ENCODE measurements around the gene RFX7.

Gene RFX7

GRCh38 chr15:56228854-56229253, 14.8 kb downstream of the RFX7 start:
- H2BK120ac ChIP-seq (ENCODE audit: low read depth, low read length): no peak overlapping the region
- H2BK12ac ChIP-seq (ENCODE audit: low read length): no peak overlapping the region
- H3K4ac ChIP-seq (ENCODE audit: low read length): no peak overlapping the region
- H4K8ac ChIP-seq (ENCODE audit: low read depth, low read length): no peak overlapping the region
- H3K4me3 ChIP-seq (ENCODE audit: low read length in 2 of 2): no peak overlapping the region
- H3K36me3 ChIP-seq (replicated peaks in 1 of 2; ENCODE audit: control insufficient read depth in 2 of 2, insufficient read depth in 2 of 2, low read length in 2 of 2): peaks cover 17 to 91% of the 10 kb centered on the region in 2 donors
- no peak overlapping the region for H2BK5ac ChIP-seq (ENCODE audit: low read length)
- H4K91ac ChIP-seq (ENCODE audit: low read depth, low read length, poor library complexity): no peak overlapping the region
- H3K9me3 ChIP-seq (replicated peaks in 1 of 2; ENCODE audit: control insufficient read depth in 2 of 2, insufficient read depth in 1 of 2, low read depth in 1 of 2, low read length in 2 of 2): peaks cover 16 to 88% of the 10 kb centered on the region in 2 donors
- no peak overlapping the region for H2AFZ ChIP-seq (ENCODE audit: low read length)
- H3K27ac ChIP-seq (replicated peaks; ENCODE audit: low read length): no peak overlapping the region
- no peaks in the 10 kb centered on the region for H3K79me1 ChIP-seq (ENCODE audit: low read depth, low read length)
- H3K14ac ChIP-seq (ENCODE audit: low read length): no peak overlapping the region
- H3K9ac ChIP-seq (ENCODE audit: low read depth, low read length, poor library complexity): no peak overlapping the region
- no peak overlapping the region for H3K4me2 ChIP-seq (ENCODE audit: insufficient read depth, low read length, poor library complexity, severe bottlenecking)
- H2AK5ac ChIP-seq (ENCODE audit: low read depth, low read length): no peak overlapping the region
- no peak for DNase-seq (ENCODE audit: low spot score)
- H3K23ac ChIP-seq (ENCODE audit: low read depth, low read length, poor library complexity): no peak overlapping the region
- H3K18ac ChIP-seq (ENCODE audit: low read length): no peak overlapping the region
- H3K4me1 ChIP-seq (ENCODE audit: control insufficient read depth in 2 of 2, insufficient read depth in 1 of 2, low read depth in 1 of 2, low read length in 2 of 2): no peaks in the 10 kb centered on the region
- H3K27me3 ChIP-seq (ENCODE audit: control insufficient read depth in 3 of 3, insufficient read depth in 3 of 3, low read depth in 1 of 3, low read length in 3 of 3): no peaks in the 10 kb centered on the region
- no peak overlapping the region for H2BK15ac ChIP-seq (ENCODE audit: low read length)

- no peak overlapping the region for H3K14ac ChIP-seq (ENCODE audit: low read length)
- H4K91ac ChIP-seq (ENCODE audit: low read depth, low read length, poor library complexity): no peak overlapping the region
- no peak overlapping the region for H4K8ac ChIP-seq (ENCODE audit: low read depth, low read length)
- H3K9me3 ChIP-seq (replicated peaks in 1 of 2; ENCODE audit: control insufficient read depth in 2 of 2, insufficient read depth in 1 of 2, low read depth in 1 of 2, low read length in 2 of 2): peaks cover 16 to 88% of the 10 kb centered on the region in 2 donors
- no peak overlapping the region for H3K9ac ChIP-seq (ENCODE audit: low read depth, low read length, poor library complexity)
- H3K79me1 ChIP-seq (ENCODE audit: low read depth, low read length): no peaks in the 10 kb centered on the region
- H3K18ac ChIP-seq (ENCODE audit: low read length): no peak overlapping the region
- H2BK12ac ChIP-seq (ENCODE audit: low read length): no peak overlapping the region
- H3K27me3 ChIP-seq (ENCODE audit: control insufficient read depth in 3 of 3, insufficient read depth in 3 of 3, low read depth in 1 of 3, low read length in 3 of 3): no peaks in the 10 kb centered on the region
- H3K27ac ChIP-seq (replicated peaks; ENCODE audit: low read length): no peak overlapping the region
- no peak overlapping the region for H2AFZ ChIP-seq (ENCODE audit: low read length)
- H2BK120ac ChIP-seq (ENCODE audit: low read depth, low read length): no peak overlapping the region
- no peak overlapping the region for H3K4ac ChIP-seq (ENCODE audit: low read length)
- H2BK5ac ChIP-seq (ENCODE audit: low read length): no peak overlapping the region
- H3K36me3 ChIP-seq (replicated peaks in 1 of 2; ENCODE audit: control insufficient read depth in 2 of 2, insufficient read depth in 2 of 2, low read length in 2 of 2): peaks cover 15 to 91% of the 10 kb centered on the region in 2 donors
- no peak overlapping the region for H3K4me3 ChIP-seq (ENCODE audit: low read length in 2 of 2)
- H3K4me2 ChIP-seq (ENCODE audit: insufficient read depth, low read length, poor library complexity, severe bottlenecking): no peak overlapping the region
- no peak overlapping the region for H3K23ac ChIP-seq (ENCODE audit: low read depth, low read length, poor library complexity)
- H2BK15ac ChIP-seq (ENCODE audit: low read length): no peak overlapping the region
- H3K4me1 ChIP-seq (ENCODE audit: control insufficient read depth in 2 of 2, insufficient read depth in 1 of 2, low read depth in 1 of 2, low read length in 2 of 2): no peaks in the 10 kb centered on the region
- no peak overlapping the region for H2AK5ac ChIP-seq (ENCODE audit: low read depth, low read length)
- no peak for DNase-seq (ENCODE audit: low spot score)
Observed at GRCh38 chr15:56228352-56228751, 15.3 kb downstream of the RFX7 start.

- Histone ChIP-seq H3K9me3 (replicated peaks in 1 of 2; ENCODE audit: control insufficient read depth in 2 of 2, insufficient read depth in 1 of 2, low read depth in 1 of 2, low read length in 2 of 2) (peaks cover 21 to 88% of the 10 kb centered on the region in 2 donors), H2AFZ (ENCODE audit: low read length) (no peak overlapping the region), H3K14ac (ENCODE audit: low read length) (no peak overlapping the region), H3K4me1 (ENCODE audit: control insufficient read depth in 2 of 2, insufficient read depth in 1 of 2, low read depth in 1 of 2, low read length in 2 of 2) (no peaks in the 10 kb centered on the region), H2AK5ac (ENCODE audit: low read depth, low read length) (no peak overlapping the region), H3K27me3 (ENCODE audit: control insufficient read depth in 3 of 3, insufficient read depth in 3 of 3, low read depth in 1 of 3, low read length in 3 of 3) (no peaks in the 10 kb centered on the region), H3K18ac (ENCODE audit: low read length) (no peak overlapping the region), H3K36me3 (replicated peaks in 1 of 2; ENCODE audit: control insufficient read depth in 2 of 2, insufficient read depth in 2 of 2, low read length in 2 of 2) (peaks cover 18 to 91% of the 10 kb centered on the region in 2 donors), H3K4me2 (ENCODE audit: insufficient read depth, low read length, poor library complexity, severe bottlenecking) (no peak overlapping the region), H3K79me1 (ENCODE audit: low read depth, low read length) (no peaks in the 10 kb centered on the region), H3K9ac (ENCODE audit: low read depth, low read length, poor library complexity) (no peak overlapping the region), H2BK120ac (ENCODE audit: low read depth, low read length) (no peak overlapping the region), H3K4me3 (ENCODE audit: low read length in 2 of 2) (no peak overlapping the region), H4K91ac (ENCODE audit: low read depth, low read length, poor library complexity) (no peak overlapping the region), H2BK15ac (ENCODE audit: low read length) (no peak overlapping the region), H2BK5ac (ENCODE audit: low read length) (no peak overlapping the region), H3K27ac (replicated peaks; ENCODE audit: low read length) (no peak overlapping the region), H3K4ac (ENCODE audit: low read length) (no peak overlapping the region), H4K8ac (ENCODE audit: low read depth, low read length) (no peak overlapping the region), H3K23ac (ENCODE audit: low read depth, low read length, poor library complexity) (no peak overlapping the region), H2BK12ac (ENCODE audit: low read length) (no peak overlapping the region)
- no peak for DNase-seq (ENCODE audit: low spot score)
- WGBS, 2 donors (ENCODE audit: extremely low coverage in 2 of 2, insufficient read length in 2 of 2, insufficient replicate concordance in 1 of 2): no CpG with 5 or more reads among the region's 2 CpGs
Observed at GRCh38 chr15:56227780-56228179, 15.9 kb downstream of the RFX7 start.

- Histone ChIP-seq H3K79me1 (ENCODE audit: low read depth, low read length) (no peaks in the 10 kb centered on the region), H2AK5ac (ENCODE audit: low read depth, low read length) (no peak overlapping the region), H3K4me1 (ENCODE audit: control insufficient read depth in 2 of 2, insufficient read depth in 1 of 2, low read depth in 1 of 2, low read length in 2 of 2) (no peaks in the 10 kb centered on the region), H2AFZ (ENCODE audit: low read length) (no peak overlapping the region), H4K91ac (ENCODE audit: low read depth, low read length, poor library complexity) (no peak overlapping the region), H3K9ac (ENCODE audit: low read depth, low read length, poor library complexity) (no peak overlapping the region), H2BK120ac (ENCODE audit: low read depth, low read length) (no peak overlapping the region), H3K14ac (ENCODE audit: low read length) (no peak overlapping the region), H2BK5ac (ENCODE audit: low read length) (no peak overlapping the region), H3K9me3 (replicated peaks in 1 of 2; ENCODE audit: control insufficient read depth in 2 of 2, insufficient read depth in 1 of 2, low read depth in 1 of 2, low read length in 2 of 2) (peaks cover 20 to 88% of the 10 kb centered on the region in 2 donors), H3K23ac (ENCODE audit: low read depth, low read length, poor library complexity) (no peak overlapping the region), H3K4ac (ENCODE audit: low read length) (no peak overlapping the region), H3K27ac (replicated peaks; ENCODE audit: low read length) (no peak overlapping the region), H3K18ac (ENCODE audit: low read length) (no peak overlapping the region), H2BK15ac (ENCODE audit: low read length) (no peak overlapping the region), H4K8ac (ENCODE audit: low read depth, low read length) (no peak overlapping the region), H3K36me3 (replicated peaks in 1 of 2; ENCODE audit: control insufficient read depth in 2 of 2, insufficient read depth in 2 of 2, low read length in 2 of 2) (peaks cover 17 to 90% of the 10 kb centered on the region in 2 donors), H3K4me3 (ENCODE audit: low read length in 2 of 2) (no peak overlapping the region), H3K4me2 (ENCODE audit: insufficient read depth, low read length, poor library complexity, severe bottlenecking) (no peak overlapping the region), H3K27me3 (ENCODE audit: control insufficient read depth in 3 of 3, insufficient read depth in 3 of 3, low read depth in 1 of 3, low read length in 3 of 3) (no peaks in the 10 kb centered on the region), H2BK12ac (ENCODE audit: low read length) (no peak overlapping the region)
- DNase-seq (ENCODE audit: low spot score): no peak
- WGBS, 2 donors (ENCODE audit: extremely low coverage in 2 of 2, insufficient read length in 2 of 2, insufficient replicate concordance in 1 of 2): no CpG with 5 or more reads among the region's 3 CpGs
Observed at GRCh38 chr15:56227306-56227705, 16.4 kb downstream of the RFX7 start.
